ENCODE results near the gene KLF18.
"Not testable (repeated sequence)": the region's sequence is repeated elsewhere in the genome, so short reads cannot be mapped to it uniquely, and the experiment has no call there.

The KLF18 gene

DNA sequence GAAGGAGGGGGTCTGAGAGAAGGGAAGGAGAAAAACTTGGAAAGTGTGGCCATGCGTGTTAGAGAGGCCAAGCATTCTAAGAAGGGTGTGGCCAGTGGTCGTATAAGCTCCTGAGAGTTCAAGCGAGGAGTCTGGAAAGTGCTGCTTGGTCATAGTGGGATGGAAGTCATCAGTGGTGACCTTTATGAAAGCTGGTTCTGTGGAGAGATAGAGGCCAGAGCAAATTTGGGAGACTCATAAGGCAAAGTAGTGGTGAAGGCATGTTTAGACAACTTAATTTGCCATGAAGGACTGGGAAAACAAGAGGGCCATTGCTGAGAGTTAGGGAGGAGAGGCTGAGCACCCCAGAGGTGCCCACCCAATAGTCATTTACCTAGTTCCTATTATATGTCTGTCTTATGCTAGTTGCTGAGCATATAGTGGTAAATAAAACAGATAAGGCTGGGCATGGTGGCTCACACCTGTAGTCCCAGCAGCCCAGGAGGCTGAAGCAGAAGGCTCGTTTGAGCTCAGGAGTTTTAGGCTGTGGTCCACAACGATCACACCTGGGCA lies 21.0 kb downstream of the KLF18 start:
- no peak for DNase-seq (ENCODE audit: low read depth, low spot score)

DNA sequence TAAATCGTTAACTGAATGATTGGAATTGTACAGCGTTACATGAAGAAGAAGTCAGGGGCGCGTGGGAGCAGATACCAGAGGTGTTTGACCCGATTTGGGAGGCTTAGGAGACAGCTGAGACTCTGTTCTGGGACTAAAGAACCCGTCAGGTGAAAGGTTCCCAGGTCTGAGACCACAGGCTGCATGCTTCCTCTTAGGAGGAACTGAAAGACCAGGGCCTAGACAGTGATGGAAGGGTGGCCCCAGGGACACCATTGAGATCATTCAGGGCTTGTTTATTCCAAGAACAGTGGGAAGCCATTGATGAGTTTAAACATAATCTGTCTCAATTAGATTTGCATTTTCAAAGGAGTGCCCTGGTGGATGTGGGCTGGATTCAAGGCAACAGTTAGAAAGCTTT lies 21.9 kb downstream of the KLF18 start:
- DNase-seq (ENCODE audit: low read depth, low spot score): no peak

DNA sequence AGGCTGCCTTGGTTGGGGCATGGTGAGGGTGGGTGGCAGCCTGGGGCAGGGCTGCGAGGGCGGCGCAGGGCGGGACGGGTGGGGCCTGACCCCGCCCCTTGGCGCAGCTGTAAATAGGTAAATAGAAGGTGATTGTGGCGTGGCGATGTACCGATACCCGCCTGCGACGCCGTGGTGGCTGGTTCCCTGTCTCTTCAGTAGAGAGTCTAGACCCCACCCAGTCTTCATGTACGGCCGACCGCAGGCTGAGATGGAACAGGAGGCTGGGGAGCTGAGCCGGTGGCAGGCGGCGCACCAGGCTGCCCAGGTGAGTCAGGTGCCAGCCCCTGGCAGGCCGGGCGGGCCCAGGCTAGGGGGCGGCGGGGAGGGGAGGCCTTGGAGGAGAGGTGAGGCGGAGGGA lies 22.7 kb downstream of the KLF18 start, which contains the start of gene KLF17:
KLF17 (plus strand) TSS at position 140 of the 400 bp plus-strand sequence; CDS start at position 227, 87 bp downstream.
- no peak for DNase-seq (ENCODE audit: low read depth, low spot score)

DNA sequence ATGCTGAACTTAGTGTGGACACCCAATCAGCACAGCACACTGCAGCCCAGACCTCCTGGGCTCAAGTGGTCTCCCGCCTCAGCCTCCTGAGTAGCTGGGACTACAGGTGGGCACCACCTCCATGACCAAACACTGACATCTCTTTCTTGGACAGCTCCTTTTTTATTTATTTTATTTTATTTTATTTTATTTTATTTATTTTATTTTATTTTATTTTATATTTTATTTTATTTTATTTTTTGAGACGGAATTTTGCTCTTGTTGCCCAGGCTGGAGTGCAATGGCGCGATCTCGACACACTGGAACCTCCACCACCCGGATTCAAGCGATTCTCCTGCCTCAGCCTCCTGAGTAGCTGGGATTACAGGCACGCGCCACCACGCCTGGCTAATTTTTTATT lies 24.2 kb downstream of the KLF18 start:
- DNase-seq (ENCODE audit: low read depth, low spot score): not testable (repeated sequence)

DNA sequence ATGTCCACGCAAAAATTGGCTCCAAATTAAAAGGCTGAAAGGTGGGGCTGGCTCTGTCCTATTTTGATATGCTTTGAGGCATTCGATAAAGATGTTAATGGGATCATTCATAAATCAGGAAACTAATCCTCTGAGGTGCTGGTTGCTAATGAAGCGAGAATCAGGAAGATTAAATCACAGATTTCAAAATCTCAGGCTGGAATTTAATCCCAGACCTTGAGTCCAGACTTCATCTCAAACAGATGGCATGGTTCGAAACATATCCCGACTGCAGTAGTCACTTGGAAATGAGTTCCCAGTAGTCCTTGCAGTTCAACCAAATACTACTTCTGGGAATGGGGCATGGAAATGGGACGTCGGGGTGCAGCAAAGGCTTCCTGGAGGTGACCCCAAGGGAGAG lies 27.3 kb downstream of the KLF18 start:
- no peak for DNase-seq (ENCODE audit: low read depth, low spot score)

DNA sequence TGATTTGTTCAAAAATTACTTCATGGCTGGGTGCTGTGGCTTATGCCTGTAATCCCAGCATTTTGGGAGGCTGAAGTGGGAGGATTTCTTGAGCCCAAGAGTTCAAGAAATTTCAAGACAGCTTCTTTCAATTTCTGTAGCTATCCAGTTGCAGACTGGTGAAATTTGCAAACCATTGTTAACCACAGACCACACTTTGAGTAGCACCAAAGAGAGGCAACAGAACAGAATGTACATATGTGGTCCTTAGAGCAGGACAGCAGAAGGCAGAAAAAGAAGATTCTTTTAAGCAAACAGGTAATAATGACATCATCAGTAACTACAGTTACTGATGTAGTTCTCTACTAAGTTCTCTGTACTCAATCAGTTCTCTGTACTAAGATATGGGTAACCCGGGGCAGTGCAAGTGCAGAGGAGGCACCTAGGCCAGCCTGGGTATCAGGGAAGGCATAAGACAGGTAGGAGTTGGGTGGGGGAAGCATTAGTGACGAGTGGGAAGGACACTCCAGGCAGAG lies 28.3 kb downstream of the KLF18 start:
- no peak for DNase-seq (ENCODE audit: low read depth, low spot score)

DNA sequence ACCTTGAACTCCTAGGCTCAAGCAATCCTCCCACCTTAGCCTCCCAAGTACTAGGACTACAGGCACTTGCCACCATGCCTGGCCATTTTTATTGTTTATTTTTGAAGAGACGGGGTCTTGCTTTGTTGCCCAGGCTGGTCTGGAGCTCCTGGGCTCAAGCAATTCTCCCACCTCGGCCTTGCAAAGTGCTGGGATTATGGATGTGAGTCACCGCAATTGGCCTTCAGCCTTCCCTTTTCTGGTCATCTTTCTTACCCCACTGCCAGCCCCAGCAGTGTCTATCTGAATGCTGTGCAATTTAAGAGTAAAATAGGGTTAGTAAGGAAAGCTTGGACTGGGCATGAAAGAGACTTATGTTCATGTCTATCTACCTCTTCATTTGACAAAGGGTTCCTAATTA lies 28.9 kb downstream of the KLF18 start:
- no peak for DNase-seq (ENCODE audit: low read depth, low spot score)

DNA sequence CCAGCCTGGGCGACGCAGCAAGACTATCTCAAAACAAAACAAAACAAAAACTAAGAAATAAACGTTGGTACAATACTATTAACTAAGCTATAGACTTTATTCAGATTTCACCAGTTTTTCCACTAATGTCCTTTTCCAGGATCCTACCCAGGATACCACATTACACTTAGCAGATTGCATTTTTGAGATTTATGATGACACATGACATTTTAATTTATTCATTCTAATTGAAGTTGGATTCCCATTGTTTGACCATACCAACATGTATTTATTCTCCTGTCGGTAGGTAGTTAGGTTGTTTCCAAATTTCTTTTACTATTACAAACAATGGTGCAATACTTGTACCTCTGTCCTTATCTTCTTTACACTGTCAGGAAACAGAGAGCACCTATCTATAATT lies 29.6 kb downstream of the KLF18 start:
- no peak for DNase-seq (ENCODE audit: low read depth, low spot score)

DNA sequence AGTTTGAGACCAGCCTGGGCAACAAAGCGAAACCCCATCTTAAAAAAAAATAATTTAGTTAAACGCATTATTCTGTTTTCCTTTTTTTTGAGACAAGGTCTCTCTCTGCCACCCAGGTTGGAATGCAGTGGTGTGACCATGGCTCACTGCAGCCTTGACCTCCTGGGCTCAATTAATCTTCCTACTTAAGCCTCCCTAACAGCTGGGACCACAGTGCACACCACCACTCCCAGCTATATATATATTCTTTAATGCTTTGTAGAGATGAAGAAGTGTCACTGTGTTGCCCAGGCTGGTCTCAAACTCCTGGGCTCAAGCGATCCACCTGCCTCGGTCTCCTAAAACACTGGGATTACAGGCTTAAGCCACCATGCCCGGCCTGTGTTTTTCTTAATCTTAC lies 30.5 kb downstream of the KLF18 start:
- no peak for DNase-seq (ENCODE audit: low read depth, low spot score)

DNA sequence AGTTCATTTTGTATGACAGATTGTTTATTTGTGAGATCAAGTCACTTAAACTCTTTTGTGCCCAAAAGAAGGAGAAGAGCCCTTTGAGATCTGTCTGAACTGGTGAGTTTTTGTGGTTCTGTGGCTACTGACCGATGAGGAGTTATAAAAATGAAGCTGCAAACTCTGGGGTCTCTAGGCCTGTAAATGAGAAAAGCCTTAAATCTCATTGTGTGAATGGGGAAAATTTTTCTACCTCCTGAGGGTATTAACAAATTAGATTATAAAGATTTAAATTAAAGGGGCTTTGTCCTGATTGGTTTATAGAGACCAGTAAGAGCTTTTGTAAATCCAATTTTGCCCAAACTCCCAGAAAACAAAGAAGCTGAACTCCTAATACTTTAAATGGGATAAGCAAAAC lies 32.5 kb downstream of the KLF18 start:
- DNase-seq (ENCODE audit: low read depth, low spot score): no peak

DNA sequence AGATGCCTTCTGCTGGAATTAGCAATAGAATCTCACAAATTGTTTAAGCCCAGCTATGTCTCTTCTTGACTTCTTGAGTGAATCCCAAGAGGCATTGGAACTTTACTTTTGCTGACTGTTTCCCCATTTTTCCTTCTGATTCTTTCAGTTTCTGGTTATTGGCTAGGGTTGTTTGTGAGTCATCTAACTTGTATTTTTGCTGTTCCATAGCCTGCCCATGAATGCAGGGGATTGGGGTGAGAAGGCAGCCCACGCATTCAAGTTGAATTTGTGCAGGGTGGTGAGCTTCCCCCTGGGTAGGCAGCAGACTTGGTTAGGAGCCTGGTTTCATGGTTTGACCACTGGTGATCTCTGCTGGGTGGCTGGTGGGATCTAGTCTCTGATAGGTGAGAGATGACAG lies 33.2 kb downstream of the KLF18 start:
- DNase-seq (ENCODE audit: low read depth, low spot score): no peak

DNA sequence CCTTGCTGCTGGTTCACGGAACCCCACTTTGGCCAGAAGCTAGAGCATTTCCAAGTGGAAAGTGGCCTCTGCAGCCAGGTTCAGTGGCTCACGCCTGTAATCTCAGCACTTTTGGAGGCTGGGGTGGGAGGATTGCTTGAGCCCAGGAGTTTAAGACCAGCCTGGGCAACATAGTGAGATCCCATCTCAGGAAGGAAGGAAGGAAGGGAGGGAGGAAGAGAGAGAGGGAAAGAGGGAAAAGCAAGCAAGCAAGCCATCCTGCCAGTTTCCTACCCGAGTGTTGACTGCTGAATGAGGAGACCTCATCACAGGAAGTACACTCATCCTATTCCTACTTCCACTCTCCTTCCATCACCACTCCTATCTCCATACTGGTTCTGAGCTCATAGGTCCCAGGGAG lies 35.6 kb downstream of the KLF18 start:
- no peak for DNase-seq (ENCODE audit: low read depth, low spot score)

DNA sequence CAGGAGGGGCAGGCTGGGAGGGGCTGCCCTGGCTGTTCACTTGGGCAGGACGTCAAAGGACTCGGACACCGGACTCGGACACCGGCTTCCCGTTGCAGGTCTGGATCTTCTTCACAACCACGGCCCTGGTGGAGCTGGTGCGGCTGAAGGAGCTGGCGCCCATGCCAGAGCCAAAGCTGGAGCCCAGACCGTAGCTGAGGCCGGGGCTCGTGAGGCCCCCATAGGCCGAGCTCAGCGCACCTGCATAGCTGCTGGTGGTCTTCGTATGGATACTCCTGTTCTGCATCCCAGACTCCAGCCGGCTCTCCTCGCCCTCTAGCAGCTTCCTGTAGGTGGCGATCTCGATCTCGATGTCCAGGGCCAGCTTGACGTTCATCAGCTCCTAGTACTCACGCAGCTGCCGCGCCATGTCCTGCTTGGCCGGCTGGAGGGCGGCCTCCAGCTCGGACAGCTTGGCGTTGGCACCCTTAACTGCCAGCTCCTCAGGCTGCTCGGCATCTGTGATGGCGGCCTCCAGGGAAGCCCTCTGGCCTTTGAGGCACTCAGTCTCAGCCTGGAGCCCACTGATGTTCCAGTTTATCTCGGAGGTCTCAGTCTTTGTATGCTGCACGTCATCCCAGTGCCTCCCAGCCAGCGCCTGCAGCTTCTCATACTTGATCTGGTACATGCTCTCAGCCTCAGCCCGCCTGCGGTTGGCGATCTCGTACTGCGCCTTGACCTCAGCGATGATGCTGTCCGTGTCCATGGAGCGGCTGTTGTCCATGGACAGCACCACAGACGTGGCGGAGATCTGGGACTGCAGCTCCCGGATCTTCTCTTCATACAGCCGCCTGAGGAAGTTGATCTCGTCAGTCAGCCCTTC lies 37.9 kb downstream of the KLF18 start:
- no peak for DNase-seq (ENCODE audit: low read depth, low spot score)

DNA sequence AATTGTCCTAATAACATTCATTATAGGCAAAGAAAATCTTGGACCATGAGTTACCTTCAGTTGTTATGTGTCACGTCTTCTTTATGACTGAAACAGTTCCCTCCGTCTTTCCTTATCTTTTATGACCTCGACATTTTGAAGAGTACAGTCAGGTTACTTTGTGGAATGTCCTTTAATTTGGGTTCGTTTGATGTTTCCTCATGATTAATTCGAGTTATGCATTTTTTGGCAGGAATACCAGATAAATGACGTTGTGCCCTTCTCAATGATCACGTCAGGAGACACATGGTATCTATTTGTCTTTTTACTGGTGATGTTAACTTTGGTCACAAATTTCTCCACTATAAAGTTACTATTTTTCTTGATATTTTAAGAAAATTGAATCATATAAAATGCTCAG lies 40.1 kb downstream of the KLF18 start:
- DNase-seq (ENCODE audit: low read depth, low spot score): no peak

DNA sequence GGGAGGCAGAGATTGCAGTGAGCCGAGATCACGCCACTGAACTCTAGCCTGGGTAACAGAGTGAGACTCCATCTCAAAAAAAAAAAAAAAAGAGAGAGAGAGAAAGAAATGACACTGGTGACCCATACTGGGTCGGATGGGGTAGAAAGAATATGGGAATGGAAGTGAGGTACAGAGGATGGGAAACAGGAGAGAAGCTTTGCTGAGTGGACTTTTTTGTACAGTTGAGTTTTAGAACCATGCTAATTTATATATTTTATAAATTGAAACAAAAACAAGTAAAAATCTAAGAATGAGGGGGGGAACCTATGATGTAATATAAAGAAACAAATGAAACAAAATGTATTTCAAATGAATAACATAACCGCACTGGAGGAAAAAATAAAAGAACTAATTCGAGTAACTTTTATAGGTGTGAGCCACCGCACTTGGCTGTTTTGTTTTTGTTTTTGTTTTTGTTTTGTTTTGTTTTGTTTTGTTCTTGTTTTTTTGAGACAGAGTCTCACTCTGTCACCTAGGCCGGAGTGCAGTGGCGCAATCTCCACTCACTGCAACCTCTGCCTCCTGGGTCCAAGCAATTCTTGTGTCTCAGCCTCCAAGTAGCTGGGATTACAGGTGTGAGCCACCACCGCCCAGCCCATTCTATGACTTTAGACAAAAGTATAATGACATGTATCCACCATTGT lies 41.1 kb downstream of the KLF18 start:
- DNase-seq (ENCODE audit: low read depth, low spot score): no peak

DNA sequence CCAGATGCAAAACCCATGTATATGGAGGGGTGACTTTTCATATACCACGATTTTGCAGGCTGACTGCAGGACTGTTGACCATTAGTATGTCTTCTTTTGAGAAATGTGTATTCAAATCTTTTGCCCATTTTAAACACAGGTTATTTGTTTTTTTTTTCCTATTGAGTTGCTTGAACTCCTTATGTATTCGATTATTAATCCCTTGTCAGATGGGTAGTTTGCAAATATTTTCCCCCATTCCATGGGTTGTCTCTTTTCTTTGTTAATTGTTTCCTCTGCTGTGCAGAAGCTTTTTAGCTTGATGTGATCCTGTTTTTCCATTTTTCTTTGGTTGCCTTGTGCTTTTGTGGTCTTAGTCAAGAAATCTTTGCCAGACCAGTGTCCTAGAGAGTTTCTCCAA lies 47.4 kb downstream of the KLF18 start:
- no peak for DNase-seq (ENCODE audit: low read depth, low spot score)

DNA sequence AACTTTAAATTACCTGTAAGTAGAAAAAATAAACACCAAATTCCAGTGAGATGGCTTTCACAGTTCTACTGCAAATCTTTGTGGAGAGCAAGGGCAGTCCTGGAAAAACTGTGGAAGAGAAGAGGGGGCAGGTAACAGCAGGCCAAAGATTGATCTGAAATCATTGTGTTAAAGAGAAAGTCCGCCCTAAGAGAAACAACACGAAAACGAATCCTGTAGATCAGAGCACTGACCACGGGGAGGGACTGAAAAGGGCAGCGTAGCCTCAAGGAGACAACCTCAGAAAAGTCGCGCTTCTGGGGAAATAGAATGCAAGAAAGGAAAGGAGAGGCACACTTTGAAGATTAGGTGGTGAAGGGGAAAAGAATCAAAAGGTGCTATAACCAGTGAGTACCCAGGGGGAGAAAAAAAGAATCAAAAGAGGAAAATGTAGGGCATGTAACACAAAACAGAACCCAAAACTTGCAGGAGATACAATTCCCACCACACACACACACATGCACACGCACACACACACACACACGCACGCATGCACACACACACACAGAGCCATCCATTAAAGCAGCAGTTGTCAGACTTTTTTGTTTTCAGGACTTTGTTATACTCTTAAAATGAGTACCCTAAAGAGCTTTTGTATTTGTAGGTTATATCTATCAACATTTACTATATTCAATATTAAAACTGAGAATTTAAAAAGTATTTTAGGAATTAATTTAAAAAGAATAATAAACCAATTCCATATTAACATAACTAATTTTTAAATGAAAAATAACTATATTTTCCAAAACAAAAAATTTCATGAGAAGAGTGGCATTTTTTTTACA lies 50.8 kb downstream of the KLF18 start:
- no peak for DNase-seq (ENCODE audit: low read depth, low spot score)

DNA sequence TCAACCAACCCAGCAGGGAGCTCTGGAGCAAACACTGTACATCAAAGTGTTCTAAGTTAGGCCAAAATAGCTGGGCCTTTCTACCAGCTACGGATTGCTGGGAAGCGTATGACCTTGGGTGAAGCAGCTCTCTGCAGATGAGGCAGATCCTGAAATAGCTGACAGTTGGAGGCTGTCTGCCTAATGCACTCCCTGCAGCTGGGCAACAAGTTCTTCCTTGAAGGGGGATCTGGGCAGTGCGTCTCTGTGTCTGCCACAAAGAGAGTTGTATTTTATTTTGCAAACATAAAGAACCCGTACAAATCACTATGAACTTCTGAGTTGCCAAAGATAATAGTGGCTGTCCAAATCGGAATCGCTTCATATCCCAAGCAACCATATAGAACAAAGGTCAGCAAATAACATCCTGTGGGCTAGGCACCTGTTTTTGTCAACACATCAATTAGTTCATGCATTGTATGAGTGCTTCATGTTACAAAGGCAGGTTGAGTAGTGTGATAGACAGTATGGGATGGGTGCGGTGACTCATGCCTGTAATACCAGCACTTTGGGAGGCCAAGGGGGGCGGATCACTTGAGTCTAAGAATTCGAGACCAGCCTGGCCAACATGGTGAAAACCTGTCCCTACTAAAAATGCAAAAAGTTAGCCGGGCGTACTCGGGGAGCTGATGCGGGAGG lies 51.9 kb downstream of the KLF18 start:
- no peak for DNase-seq (ENCODE audit: low read depth, low spot score)

All from activated naive CD8-positive, alpha-beta T cell treated with anti-CD3 and anti-CD28 coated beads, Interleukin-2, amount 50 U/mL, for 16 hours (primary cell).